GM21528 (cell line): ENCODE data around the gene SUB1.
"Not testable (repeated sequence)": the region's sequence is repeated elsewhere in the genome, so short reads cannot be mapped to it uniquely, and the experiment has no call there.

Experiments
- ATAC-seq: cut with Tn5 transposase; IDR thresholded peaks from one replicate; pipeline ENCODE4 v1.9.1; 2021; ENCODE audit warnings: mild to moderate bottlenecking, moderate library complexity; ENCODE audit not compliant: unreplicated experiment, low FRiP score

The SUB1 gene

GRCh38 chr5:32563614-32564013, 21.7 kb upstream of the SUB1 start:
- no peak for ATAC-seq

- ATAC-seq, result no peak
Observed at GRCh38 chr5:32565145-32565544, 20.2 kb upstream of the SUB1 start.

- ATAC-seq, result no peak
Observed at GRCh38 chr5:32566319-32567111, 18.8 kb upstream of the SUB1 start.

GRCh38 chr5:32571128-32571527, 14.2 kb upstream of the SUB1 start:
- ATAC-seq, result no peak

- peak; percentile 90 for ATAC-seq
Observed at GRCh38 chr5:32572778-32573480, 12.4 kb upstream of the SUB1 start.

- not testable (repeated sequence) for ATAC-seq
Observed at GRCh38 chr5:32573481-32573854, 11.9 kb upstream of the SUB1 start.

GRCh38 chr5:32574540-32575175, 10.7 kb upstream of the SUB1 start:
- ATAC-seq, result no peak

GRCh38 chr5:32578363-32578762, 7.0 kb upstream of the SUB1 start:
- no peak for ATAC-seq

- ATAC-seq, result no peak
Observed at GRCh38 chr5:32578764-32579163, 6.6 kb upstream of the SUB1 start.

GRCh38 chr5:32581010-32581785, 4.2 kb upstream of the SUB1 start:
- ATAC-seq, result no peak

GRCh38 chr5:32583582-32584232, 1.6 kb upstream of the SUB1 start:
- peak; percentile 77 for ATAC-seq

GRCh38 chr5:32584646-32585045, 711 bp upstream of the SUB1 start:
- no peak for ATAC-seq

GRCh38 chr5:32585122-32585445, 273 bp upstream of the SUB1 start:
- no peak for ATAC-seq

GRCh38 chr5:32586276-32586599, 881 bp downstream of the SUB1 start:
- peak; percentile 12 for ATAC-seq

GRCh38 chr5:32587067-32587551, 1.8 kb downstream of the SUB1 start:
- ATAC-seq, result no peak

- no peak for ATAC-seq
Observed at GRCh38 chr5:32589416-32589815, 4.1 kb downstream of the SUB1 start.

GRCh38 chr5:32589942-32590869, 4.8 kb downstream of the SUB1 start:
- no peak for ATAC-seq

- ATAC-seq, result no peak
Observed at GRCh38 chr5:32595118-32595517, 9.8 kb downstream of the SUB1 start.

GRCh38 chr5:32597041-32597629, 11.8 kb downstream of the SUB1 start:
- ATAC-seq, result no peak
